PC-9 (cell line): Measurements from ENCODE around the gene LIN54.

Experiments
- EZH2 ChIP-seq: fragments of 200-600 bp; sonication (generic); IDR thresholded peaks from 2 replicates; pipeline ENCODE4 v1.8.0; 2017; ENCODE audit warnings: antibody characterized with exemption, low read depth
- TF ChIP-seq, protein P1 (sequence below): fragments of 200-600 bp; sonication (generic); conservative IDR thresholded peaks from 2 replicates; pipeline ENCODE4 v1.6.1; 2017; ENCODE audit warnings: mixed run types, antibody characterized with exemption, mild to moderate bottlenecking, moderate library complexity

DNA sequence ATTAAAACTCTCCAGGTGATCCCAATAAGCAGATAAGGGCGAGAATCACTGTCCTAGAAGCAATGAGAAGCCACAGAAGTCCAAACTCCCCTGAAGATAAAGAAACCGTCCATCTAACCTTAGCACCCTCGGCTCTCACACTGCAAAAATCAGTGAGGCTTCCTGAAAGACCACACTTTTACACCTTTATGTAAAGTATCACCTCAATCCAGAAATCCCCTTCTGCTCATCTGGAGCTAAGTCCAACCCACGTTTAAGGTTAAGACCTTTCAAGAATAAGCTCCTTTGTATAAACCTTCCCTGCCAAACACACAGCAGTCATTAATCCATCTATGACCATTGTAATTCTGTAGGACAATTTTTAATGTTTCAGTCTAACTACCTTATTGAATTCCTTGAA, 41.7 kb downstream of the LIN54 start:
- TF ChIP-seq EZH2, result no peak
- TF ChIP-seq, protein P1, sequence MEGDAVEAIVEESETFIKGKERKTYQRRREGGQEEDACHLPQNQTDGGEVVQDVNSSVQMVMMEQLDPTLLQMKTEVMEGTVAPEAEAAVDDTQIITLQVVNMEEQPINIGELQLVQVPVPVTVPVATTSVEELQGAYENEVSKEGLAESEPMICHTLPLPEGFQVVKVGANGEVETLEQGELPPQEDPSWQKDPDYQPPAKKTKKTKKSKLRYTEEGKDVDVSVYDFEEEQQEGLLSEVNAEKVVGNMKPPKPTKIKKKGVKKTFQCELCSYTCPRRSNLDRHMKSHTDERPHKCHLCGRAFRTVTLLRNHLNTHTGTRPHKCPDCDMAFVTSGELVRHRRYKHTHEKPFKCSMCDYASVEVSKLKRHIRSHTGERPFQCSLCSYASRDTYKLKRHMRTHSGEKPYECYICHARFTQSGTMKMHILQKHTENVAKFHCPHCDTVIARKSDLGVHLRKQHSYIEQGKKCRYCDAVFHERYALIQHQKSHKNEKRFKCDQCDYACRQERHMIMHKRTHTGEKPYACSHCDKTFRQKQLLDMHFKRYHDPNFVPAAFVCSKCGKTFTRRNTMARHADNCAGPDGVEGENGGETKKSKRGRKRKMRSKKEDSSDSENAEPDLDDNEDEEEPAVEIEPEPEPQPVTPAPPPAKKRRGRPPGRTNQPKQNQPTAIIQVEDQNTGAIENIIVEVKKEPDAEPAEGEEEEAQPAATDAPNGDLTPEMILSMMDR, result no peak
